GM12872 (cell line): Measurements from ENCODE around the gene GATAD2A.

Experiments used
- CTCF ChIP-seq: IDR thresholded peaks from 3 replicates; pipeline ENCODE4 v1.5.1; 2011; ENCODE audit warnings: low read depth, mild to moderate bottlenecking, low read length, moderate library complexity; ENCODE audit not compliant: insufficient read depth

Gene GATAD2A

GRCh38 chr19:19505669-19506326 is 100.3 kb downstream of the GATAD2A start:
- no peak for TF ChIP-seq CTCF

GRCh38 chr19:19506592-19506991 is 101.1 kb downstream of the GATAD2A start:
- no peak for TF ChIP-seq CTCF

- TF ChIP-seq CTCF, result no peak
Measured at GRCh38 chr19:19507354-19507753, 101.9 kb downstream of the GATAD2A start.

- TF ChIP-seq CTCF, result no peak
Measured at GRCh38 chr19:19508217-19508616, 102.7 kb downstream of the GATAD2A start.

GRCh38 chr19:19510432-19510831 is 105.0 kb downstream of the GATAD2A start:
- TF ChIP-seq CTCF, result no peak

- TF ChIP-seq CTCF, result no peak
Measured at GRCh38 chr19:19513682-19514081, 108.2 kb downstream of the GATAD2A start.

GRCh38 chr19:19514215-19514657 is 108.8 kb downstream of the GATAD2A start:
- TF ChIP-seq CTCF, result no peak
